Measurements from ENCODE around the gene LY6G5B.

The LY6G5B gene

GRCh38 chr6:31641370-31641769 is 28.4 kb upstream of the LY6G5B start:
- DNase-seq, result no peak

GRCh38 chr6:31642798-31643570 is 26.8 kb upstream of the LY6G5B start:
- no peak for DNase-seq

GRCh38 chr6:31643818-31644454 is 25.8 kb upstream of the LY6G5B start:
- DNase-seq, result no peak

GRCh38 chr6:31645325-31645724 is 24.5 kb upstream of the LY6G5B start:
- DNase-seq, result no peak

GRCh38 chr6:31651602-31652191 is 18.1 kb upstream of the LY6G5B start:
- no peak for DNase-seq

- DNase-seq, result peak; percentile 81
Observed at GRCh38 chr6:31652925-31653724, 16.7 kb upstream of the LY6G5B start.

GRCh38 chr6:31654574-31655348 is 15.0 kb upstream of the LY6G5B start:
- no peak for DNase-seq

GRCh38 chr6:31655349-31656237 is 14.2 kb upstream of the LY6G5B start, which contains the start of gene APOM:
TSS of gene APOM (plus strand) at chr6:31655894. CDS start at chr6:31655967, 73 bp downstream.
- no peak for DNase-seq

- no peak for DNase-seq
Observed at GRCh38 chr6:31657406-31658157, 12.2 kb upstream of the LY6G5B start.

- no peak for DNase-seq
Observed at GRCh38 chr6:31658158-31658688, 11.6 kb upstream of the LY6G5B start.

GRCh38 chr6:31658983-31659648 is 10.7 kb upstream of the LY6G5B start:
- no peak for DNase-seq

- DNase-seq, result no peak
Observed at GRCh38 chr6:31659649-31660380, 10.0 kb upstream of the LY6G5B start.

GRCh38 chr6:31660381-31661261 is 9.2 kb upstream of the LY6G5B start, which contains the start of gene C6orf47:
TSS of gene C6orf47 (minus strand) at chr6:31660778. CDS start at chr6:31659947, 831 bp downstream.
- DNase-seq, result peak; percentile 77

- DNase-seq, result no peak
Observed at GRCh38 chr6:31661262-31662123, 8.3 kb upstream of the LY6G5B start.

- no peak for DNase-seq
Observed at GRCh38 chr6:31662124-31662723, 7.6 kb upstream of the LY6G5B start.

Data from stimulated activated CD4-positive, alpha-beta T cell treated with anti-CD3 and anti-CD28 coated beads, Interleukin-4, amount 100 ng/mL, for 1 hour (primary cell).